MCF 10A (cell line): ENCODE measurements around the gene ANKFY1. TPM values are rescaled to one million over a fixed set of nuclear protein-coding genes. Genes with fewer than 3 reads are reported as not detected.
"Not testable (repeated sequence)": the region's sequence is repeated elsewhere in the genome, so short reads cannot be mapped to it uniquely, and the experiment has no call there.

Experiments used
- BruUV-seq: library from RNA; stranded (reverse); fragments of 400-500 nt; replicated peaks from 2 replicates; lab custom pipeline; 2021; lab: Mats Ljungman, UMichigan
- CTCF ChIA-PET: fragments of 300-600 bp; sonication (Branson Sonifier 250); formaldehyde crosslinking; extraction: SDS; loops from one replicate; lab custom pipeline; 2021; ENCODE audit warnings: antibody characterized with exemption, inconsistent platforms; lab: Yijun Ruan, JAX
- POLR2A ChIA-PET: fragments of 300-600, 350-650 bp; sonication (Branson Sonifier 250); formaldehyde crosslinking; extraction: SDS; loops from one replicate; lab custom pipeline; 2020; ENCODE audit warnings: antibody characterized with exemption, inconsistent platforms; lab: Yijun Ruan, JAX
- DNase-seq: peaks from one replicate; pipeline ENCODE4 v3.0.0-alpha.2; 2018; ENCODE audit not compliant: unreplicated experiment
- H3K27ac Mint-ChIP-seq: one replicate; pipeline ENCODE4 v1.8.0; 2022; ENCODE audit warnings: mild to moderate bottlenecking, low read depth, mixed read lengths; ENCODE audit not compliant: unreplicated experiment
- H3K27me3 Mint-ChIP-seq: one replicate; pipeline ENCODE4 v1.8.0; 2022; ENCODE audit warnings: mixed read lengths; ENCODE audit not compliant: insufficient read depth, unreplicated experiment
- H3K36me3 Mint-ChIP-seq: one replicate; pipeline ENCODE4 v1.8.0; 2022; ENCODE audit warnings: mild to moderate bottlenecking, moderate library complexity, mixed read lengths; ENCODE audit not compliant: insufficient read depth, unreplicated experiment
- H3K4me1 Mint-ChIP-seq: one replicate; pipeline ENCODE4 v1.8.0; 2022; ENCODE audit warnings: mixed read lengths; ENCODE audit not compliant: insufficient read depth, unreplicated experiment
- H3K4me3 Mint-ChIP-seq: one replicate; pipeline ENCODE4 v1.8.0; 2022; ENCODE audit warnings: mild to moderate bottlenecking, moderate library complexity, mixed read lengths; ENCODE audit not compliant: unreplicated experiment
- H3K9me3 Mint-ChIP-seq: one replicate; pipeline ENCODE4 v1.8.0; 2022; ENCODE audit warnings: mixed read lengths; ENCODE audit not compliant: unreplicated experiment
- intact Hi-C: fragments of 100-400 bp; cut with micrococcal nuclease; formaldehyde crosslinking; loops from 2 replicates; pipeline ENCODE4 v1.14.1; 2022
- total RNA-seq: library from RNA; stranded (reverse); gene quantifications from 2 replicates; pipeline ENCODE4 v1.2.3, GENCODE V29; 2022
- TF ChIP-seq, protein P1 (sequence below): fragments of 200-600 bp; IDR thresholded peaks from one replicate; pipeline ENCODE4 v1.8.0; 2022; ENCODE audit warnings: antibody characterized with exemption, mild to moderate bottlenecking; ENCODE audit not compliant: unreplicated experiment

Gene ANKFY1
- total RNA-seq, 1 experiment from 2014 or later, result 34.9 TPM

DNA sequence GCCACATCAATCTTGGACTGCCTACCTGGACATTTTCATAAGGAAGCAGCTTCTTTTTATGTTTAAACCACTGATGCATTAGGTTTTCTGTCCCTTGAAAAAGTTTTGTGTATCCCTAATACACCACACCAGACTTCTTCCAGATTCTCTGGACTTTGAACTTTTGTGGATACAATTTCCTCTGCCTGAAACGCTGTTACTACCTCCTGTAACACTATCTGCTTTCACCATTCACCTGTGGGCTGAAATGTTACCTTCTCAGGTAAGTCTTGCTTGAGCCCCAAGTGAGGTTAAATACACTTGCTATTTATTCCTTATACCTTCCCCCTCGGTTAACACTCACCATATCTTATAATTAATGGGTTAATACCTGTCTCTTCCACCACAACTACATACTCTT lies 123.7 kb downstream of the ANKFY1 start:
- ChIA-PET CTCF (interaction anchor here (0.6 kb wide), 2 partner anchors 65 to 190 kb away, joined by 3 to 4 read pairs; no protein-coding TSS in a partner anchor), POLR2A (interaction anchor here (1.0 kb wide), 1 partner anchor 25 kb away, joined by 3 read pairs; no protein-coding TSS in a partner anchor)
- TF ChIP-seq, protein P1, sequence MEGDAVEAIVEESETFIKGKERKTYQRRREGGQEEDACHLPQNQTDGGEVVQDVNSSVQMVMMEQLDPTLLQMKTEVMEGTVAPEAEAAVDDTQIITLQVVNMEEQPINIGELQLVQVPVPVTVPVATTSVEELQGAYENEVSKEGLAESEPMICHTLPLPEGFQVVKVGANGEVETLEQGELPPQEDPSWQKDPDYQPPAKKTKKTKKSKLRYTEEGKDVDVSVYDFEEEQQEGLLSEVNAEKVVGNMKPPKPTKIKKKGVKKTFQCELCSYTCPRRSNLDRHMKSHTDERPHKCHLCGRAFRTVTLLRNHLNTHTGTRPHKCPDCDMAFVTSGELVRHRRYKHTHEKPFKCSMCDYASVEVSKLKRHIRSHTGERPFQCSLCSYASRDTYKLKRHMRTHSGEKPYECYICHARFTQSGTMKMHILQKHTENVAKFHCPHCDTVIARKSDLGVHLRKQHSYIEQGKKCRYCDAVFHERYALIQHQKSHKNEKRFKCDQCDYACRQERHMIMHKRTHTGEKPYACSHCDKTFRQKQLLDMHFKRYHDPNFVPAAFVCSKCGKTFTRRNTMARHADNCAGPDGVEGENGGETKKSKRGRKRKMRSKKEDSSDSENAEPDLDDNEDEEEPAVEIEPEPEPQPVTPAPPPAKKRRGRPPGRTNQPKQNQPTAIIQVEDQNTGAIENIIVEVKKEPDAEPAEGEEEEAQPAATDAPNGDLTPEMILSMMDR, result no peak
- peaks cover 25% of the 10 kb centered on the region for H3K4me1 Mint-ChIP-seq
- H3K27me3 Mint-ChIP-seq, result no peaks in the 10 kb centered on the region
- H3K36me3 Mint-ChIP-seq, result peaks cover 28% of the 10 kb centered on the region
- BruUV-seq, result no TSS peak
- H3K9me3 Mint-ChIP-seq, result no peaks in the 10 kb centered on the region
- H3K27ac Mint-ChIP-seq, result no peak overlapping the region
- peak overlapping the region; percentile 6 for H3K4me3 Mint-ChIP-seq
- DNase-seq, result no peak
- intact Hi-C loops, result loop anchor here (5.0 kb wide), 1 partner anchor 227 kb away; the partner anchor contains the start of gene UBE2G1

DNA sequence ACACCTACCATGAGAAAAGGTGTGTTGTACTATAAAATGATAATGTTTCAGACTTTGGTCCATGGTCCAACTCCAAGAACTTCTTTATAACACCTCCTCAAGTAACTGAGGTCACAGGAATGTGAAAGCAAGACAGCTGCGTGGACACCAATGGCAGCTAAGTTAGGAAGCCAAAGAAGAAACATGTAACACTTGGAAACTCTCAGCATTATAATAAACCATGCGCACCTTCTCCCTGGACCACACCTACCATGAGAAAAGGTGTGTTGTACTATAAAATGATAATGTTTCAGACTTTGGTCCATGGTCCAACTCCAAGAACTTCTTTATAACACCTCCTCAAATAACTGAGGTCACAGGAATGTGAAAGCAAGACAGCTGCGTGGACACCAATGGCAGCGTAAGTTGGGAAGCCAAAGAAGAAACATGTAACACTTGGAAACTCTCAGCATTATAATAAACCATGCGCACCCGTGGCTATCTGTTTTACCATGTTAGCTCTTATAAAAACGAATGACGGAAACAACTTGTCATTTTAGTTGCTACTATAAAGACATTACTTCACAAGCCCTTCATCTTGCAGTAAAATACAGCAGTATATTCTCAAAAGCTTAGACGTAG lies 124.8 kb downstream of the ANKFY1 start:
- intact Hi-C loops, DNase-seq, H3K4me3 Mint-ChIP-seq, H3K9me3 Mint-ChIP-seq, H3K27me3 Mint-ChIP-seq, H3K27ac Mint-ChIP-seq, BruUV-seq: not testable (repeated sequence)
- H3K4me1 Mint-ChIP-seq, result peaks cover 33% of the 10 kb centered on the region
- H3K36me3 Mint-ChIP-seq, result peaks cover 33% of the 10 kb centered on the region
- ChIA-PET POLR2A (interaction anchor here (0.6 to 1.9 kb wide), 4 partner anchors 22 to 280 kb away, joined by 3 to 7 read pairs (median 4); no protein-coding TSS in a partner anchor), CTCF (interaction anchor here (0.6 kb wide), 1 partner anchor 65 kb away, joined by 7 read pairs; no protein-coding TSS in a partner anchor)

DNA sequence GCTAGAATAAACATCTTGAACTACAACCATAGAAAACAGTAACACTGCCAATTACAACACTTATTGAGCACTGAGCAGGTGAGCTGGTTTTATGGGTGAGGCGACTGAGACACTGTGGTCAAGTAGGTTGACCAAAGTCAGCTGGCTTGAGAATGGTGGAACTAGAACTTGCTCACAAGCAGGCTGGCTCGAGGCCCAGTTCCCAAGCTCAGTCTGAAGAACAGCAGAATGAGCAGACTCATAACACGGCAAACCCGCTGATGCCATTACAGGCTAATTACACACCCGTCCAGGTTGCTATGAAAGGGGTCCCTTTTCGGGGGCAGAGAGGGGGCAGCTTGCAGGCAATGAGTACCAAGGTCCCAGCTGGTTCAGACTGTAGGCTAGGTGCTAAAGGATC lies 127.4 kb downstream of the ANKFY1 start:
- ChIA-PET POLR2A (interaction anchor here (0.9 kb wide), 1 partner anchor 25 kb away, joined by 4 read pairs; no protein-coding TSS in a partner anchor), CTCF (interaction anchor here (0.7 kb wide), 1 partner anchor 14 kb away, joined by 3 read pairs; no protein-coding TSS in a partner anchor)
- Mint-ChIP-seq H3K4me3 (no peak overlapping the region), H3K9me3 (no peaks in the 10 kb centered on the region), H3K27me3 (no peaks in the 10 kb centered on the region), H3K4me1 (peaks cover 29% of the 10 kb centered on the region), H3K36me3 (peaks cover 23% of the 10 kb centered on the region), H3K27ac (peak overlapping the region; percentile 44)
- DNase-seq, result no peak
- TF ChIP-seq, protein P1, result no peak
- intact Hi-C loops, result no loop called here
- BruUV-seq, result no TSS peak

DNA sequence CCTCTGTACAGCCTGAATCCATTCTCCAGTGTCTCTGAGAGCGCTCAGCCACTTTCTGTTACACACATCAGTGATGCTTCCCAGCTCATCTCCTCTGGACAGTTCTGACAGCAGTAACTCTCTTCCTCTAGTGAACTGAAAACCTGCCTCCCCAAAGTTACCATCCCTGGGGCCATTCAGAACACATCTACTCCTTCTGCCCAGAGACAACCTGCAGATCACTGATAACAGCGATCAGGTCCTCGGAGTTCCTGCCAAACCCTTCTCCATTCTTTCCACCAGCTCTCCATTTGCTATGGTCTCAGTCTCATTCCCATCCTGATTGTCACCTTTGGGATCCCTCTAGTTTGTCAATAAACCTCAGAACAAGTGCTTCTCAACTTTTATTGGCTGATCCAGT lies 128.3 kb downstream of the ANKFY1 start:
- TF ChIP-seq, protein P1, result no peak
- H3K4me1 Mint-ChIP-seq, result peaks cover 27% of the 10 kb centered on the region
- no peaks in the 10 kb centered on the region for H3K9me3 Mint-ChIP-seq
- POLR2A ChIA-PET, result interaction anchor here (3.4 kb wide), 1 partner anchor 8 kb away, joined by 28 read pairs; the partner anchor contains the start of genes CYB5D2 and ZZEF1
- no peaks in the 10 kb centered on the region for H3K27me3 Mint-ChIP-seq
- no peak for DNase-seq
- no peak overlapping the region for H3K27ac Mint-ChIP-seq
- H3K4me3 Mint-ChIP-seq, result no peak overlapping the region
- no TSS peak for BruUV-seq
- intact Hi-C loops, result no loop called here
- H3K36me3 Mint-ChIP-seq, result peaks cover 26% of the 10 kb centered on the region
- CTCF ChIA-PET, result interaction anchor here (0.6 kb wide), 1 partner anchor 32 kb away, joined by 3 read pairs; no protein-coding TSS in a partner anchor
